ENCODE data around the gene FLAD1.

The FLAD1 gene

DNA sequence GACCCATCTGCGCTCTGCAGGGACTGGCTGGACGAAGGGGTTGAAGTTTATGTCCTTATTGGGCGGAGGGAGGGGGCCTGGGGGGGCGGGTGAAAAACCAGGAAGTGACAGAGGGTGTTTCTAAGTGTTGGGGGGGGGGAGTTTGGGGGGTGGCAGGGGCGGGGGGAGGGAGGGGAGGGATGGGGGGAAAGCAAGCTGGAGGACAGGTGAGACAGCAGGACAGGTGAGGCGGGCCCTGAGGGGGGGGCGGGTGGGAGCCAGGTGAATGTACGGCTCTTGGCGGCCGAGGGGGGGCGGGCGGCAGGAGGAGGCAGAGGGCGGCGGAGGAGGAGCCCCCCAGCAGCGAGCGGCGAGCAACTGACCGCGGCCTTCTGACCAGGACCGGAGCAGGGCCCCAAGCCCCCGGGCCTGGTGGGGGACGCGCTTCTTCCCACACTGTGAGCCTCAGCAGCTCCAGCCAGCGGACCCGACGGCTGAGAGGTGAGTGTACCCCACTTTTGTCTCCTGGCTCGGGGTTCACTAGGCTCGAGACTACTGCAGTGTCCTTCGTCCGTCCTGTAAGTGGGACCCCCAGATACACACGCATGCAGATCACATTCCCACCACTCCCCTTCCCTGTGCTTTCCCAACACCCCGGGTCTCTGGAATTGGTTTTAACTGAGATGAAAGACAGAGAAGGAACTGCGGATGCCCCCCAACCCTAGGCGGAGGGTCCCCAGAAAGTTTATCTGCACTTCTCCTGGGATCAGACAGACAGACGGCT is 19.5 kb downstream of the FLAD1 start, which contains the start of gene ZBTB7B:
Gene ZBTB7B (plus strand): TSS at position 339 of the 763 bp plus-strand sequence. CDS start 11,859 bp downstream, outside the sequence.
- H3K27ac ChIP-seq = peak within 1 kb of the TSS; percentile 95 to 96
- peaks cover 0 to 57% (median 55%) of the 10 kb centered on the region in 4 donors for H3K4me1 ChIP-seq
- intact Hi-C loops (cut with DNase I; ENCODE audit: low total_unique reads) = no loop called here
- H3K9me3 ChIP-seq = no peaks in the 10 kb centered on the region
- TF ChIP-seq, protein P1, sequence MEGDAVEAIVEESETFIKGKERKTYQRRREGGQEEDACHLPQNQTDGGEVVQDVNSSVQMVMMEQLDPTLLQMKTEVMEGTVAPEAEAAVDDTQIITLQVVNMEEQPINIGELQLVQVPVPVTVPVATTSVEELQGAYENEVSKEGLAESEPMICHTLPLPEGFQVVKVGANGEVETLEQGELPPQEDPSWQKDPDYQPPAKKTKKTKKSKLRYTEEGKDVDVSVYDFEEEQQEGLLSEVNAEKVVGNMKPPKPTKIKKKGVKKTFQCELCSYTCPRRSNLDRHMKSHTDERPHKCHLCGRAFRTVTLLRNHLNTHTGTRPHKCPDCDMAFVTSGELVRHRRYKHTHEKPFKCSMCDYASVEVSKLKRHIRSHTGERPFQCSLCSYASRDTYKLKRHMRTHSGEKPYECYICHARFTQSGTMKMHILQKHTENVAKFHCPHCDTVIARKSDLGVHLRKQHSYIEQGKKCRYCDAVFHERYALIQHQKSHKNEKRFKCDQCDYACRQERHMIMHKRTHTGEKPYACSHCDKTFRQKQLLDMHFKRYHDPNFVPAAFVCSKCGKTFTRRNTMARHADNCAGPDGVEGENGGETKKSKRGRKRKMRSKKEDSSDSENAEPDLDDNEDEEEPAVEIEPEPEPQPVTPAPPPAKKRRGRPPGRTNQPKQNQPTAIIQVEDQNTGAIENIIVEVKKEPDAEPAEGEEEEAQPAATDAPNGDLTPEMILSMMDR (IDR thresholded peaks at IDR 0.05) = no peak
- H3K36me3 ChIP-seq = no peaks in the 10 kb centered on the region
- peak in 1 of 2 donors; percentile 49 for DNase-seq
- H3K4me3 ChIP-seq = peak within 1 kb of the TSS; percentile 87 to 96
- no peaks in the 10 kb centered on the region for H3K27me3 ChIP-seq

DNA sequence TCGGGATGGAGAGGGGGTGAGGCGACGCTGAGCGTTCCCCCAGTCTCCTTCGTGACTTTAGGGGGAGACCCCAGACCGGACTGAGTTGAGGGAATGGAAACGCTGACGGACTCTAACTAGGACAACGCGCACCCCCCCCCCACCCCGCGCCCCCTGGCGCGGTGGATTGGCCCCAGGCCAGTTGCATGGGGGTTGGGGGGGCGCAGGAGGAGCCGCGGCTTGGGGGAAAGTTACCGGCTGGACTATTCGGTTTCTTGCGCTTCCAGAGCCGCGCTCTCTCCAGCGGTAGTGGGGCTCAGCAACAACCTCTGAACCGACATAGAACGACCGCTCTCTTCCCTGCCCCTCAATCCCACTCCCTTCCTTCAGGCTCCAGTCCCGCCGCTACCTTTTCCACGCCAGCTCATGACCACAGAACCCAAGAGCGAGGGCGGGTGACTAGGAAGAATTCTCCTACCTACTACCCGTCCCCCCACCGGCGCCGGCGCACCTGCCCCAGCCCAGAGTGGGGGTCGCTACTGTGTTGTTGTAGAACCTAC is 20.2 kb downstream of the FLAD1 start:
- Histone ChIP-seq H3K4me1 (peaks cover 0 to 63% (median 61%) of the 10 kb centered on the region in 4 donors), H3K36me3 (no peaks in the 10 kb centered on the region), H3K9me3 (no peaks in the 10 kb centered on the region), H3K27ac (peak overlapping the region; percentile 95 to 96), H3K4me3 (peak overlapping the region; percentile 87 to 96), H3K27me3 (no peaks in the 10 kb centered on the region)
- TF ChIP-seq, protein P1 (IDR thresholded peaks at IDR 0.05) = no peak
- intact Hi-C loops (cut with DNase I; ENCODE audit: low total_unique reads) = no loop called here
- DNase-seq = peak in 1 of 2 donors; percentile 55

DNA sequence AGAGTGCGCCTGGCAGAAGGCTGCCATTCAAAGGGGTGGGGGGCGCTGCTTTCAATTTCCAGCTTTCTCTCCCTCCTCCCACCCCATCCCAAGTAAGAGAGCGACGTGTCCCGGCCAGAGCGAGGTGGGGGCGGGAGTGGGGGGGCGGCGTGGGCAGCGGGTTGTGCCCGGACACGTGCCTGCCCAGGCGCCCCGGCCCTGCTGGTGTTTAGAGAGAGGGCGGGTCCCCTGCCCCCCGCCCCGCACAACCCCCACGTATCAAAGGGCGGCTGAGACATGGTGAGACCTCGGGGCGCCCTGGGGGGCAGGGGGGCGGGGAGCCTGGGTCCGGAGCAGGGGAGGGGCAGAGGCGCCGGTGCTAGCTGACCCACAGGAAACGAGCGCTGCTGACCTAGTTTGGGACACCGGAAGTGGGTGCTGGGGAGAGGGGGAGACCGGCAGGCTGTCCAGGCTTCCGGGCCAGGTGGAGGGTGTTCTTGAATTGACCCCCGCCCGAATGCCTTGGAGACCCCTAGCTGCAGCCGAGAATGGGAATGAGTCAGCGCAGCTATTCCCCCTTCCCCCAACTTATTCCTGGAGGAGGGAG is 20.7 kb downstream of the FLAD1 start:
- H3K27ac ChIP-seq = peak overlapping the region; percentile 95 to 96
- H3K9me3 ChIP-seq = no peaks in the 10 kb centered on the region
- no peaks in the 10 kb centered on the region for H3K27me3 ChIP-seq
- H3K4me1 ChIP-seq = peaks cover 0 to 66% (median 62%) of the 10 kb centered on the region in 4 donors
- intact Hi-C loops (cut with DNase I; ENCODE audit: low total_unique reads) = no loop called here
- peak overlapping the region; percentile 87 to 96 for H3K4me3 ChIP-seq
- H3K36me3 ChIP-seq = no peaks in the 10 kb centered on the region
- TF ChIP-seq, protein P1 (IDR thresholded peaks at IDR 0.05) = no peak
- peak; percentile 77 to 88 for DNase-seq

DNA sequence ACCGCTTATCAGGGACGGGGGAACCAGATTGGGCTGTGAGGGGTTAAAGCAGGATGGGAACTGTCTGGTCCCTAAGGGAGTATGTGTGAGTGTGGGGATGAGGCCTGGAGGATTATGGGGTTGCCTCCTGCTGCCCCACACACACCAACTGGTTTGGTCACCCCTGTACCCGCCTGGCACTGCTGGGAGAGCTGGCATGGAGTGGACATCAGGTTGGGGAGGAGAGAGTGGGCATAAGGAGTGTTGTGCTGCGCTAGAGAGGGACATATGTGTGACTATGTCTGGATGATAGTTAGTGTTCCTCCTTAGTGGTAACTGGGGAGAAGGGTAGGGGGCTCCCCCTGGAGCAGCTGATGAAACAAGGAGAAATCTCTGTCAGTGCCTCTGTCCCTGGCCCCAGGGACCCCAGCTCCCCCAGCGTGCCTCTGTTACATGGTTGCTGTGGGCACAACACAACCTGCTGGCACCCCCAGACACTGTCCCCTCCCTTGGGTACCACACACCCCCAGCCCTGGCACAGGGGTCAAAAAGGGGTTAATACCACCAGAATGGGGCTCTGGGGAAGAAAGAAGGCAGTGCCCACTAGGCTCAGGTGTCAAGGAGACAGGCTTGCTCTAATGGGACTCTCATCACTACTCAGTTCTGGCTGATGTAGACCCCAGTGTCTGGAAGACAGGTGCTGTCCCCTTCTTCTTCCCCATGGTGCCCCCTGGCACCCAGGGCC is 21.4 kb downstream of the FLAD1 start:
- peaks cover 0 to 65% (median 56%) of the 10 kb centered on the region in 4 donors for H3K4me1 ChIP-seq

More for the DNA sequence above, 21.4 kb downstream of the FLAD1 start:
- TF ChIP-seq, protein P1 (IDR thresholded peaks at IDR 0.05) = no peak
- no peak for DNase-seq
- H3K4me3 ChIP-seq = peak overlapping the region; percentile 87 to 96
- peak overlapping the region; percentile 95 to 96 for H3K27ac ChIP-seq
- no peaks in the 10 kb centered on the region for H3K36me3 ChIP-seq
- H3K27me3 ChIP-seq = no peaks in the 10 kb centered on the region
- H3K9me3 ChIP-seq = no peaks in the 10 kb centered on the region
- intact Hi-C loops (cut with DNase I; ENCODE audit: low total_unique reads) = no loop called here

Data from tibial artery (tissue), 4 donors.